Vagina (tissue), 2 donors: Measurements from ENCODE around the gene TNFSF13B. TPM values are rescaled to one million over a fixed set of nuclear protein-coding genes. Genes with fewer than 3 reads are reported as not detected.
"Not testable (repeated sequence)": the region's sequence is repeated elsewhere in the genome, so short reads cannot be mapped to it uniquely, and the experiment has no call there.

ENCODE experiments used
- DNase-seq, 2 donors: peaks; one replicate each; pipeline ENCODE4 v3.0.0-alpha.2; 2017; ENCODE audit errors: extremely low spot score in 2 of 2
- H3K27ac ChIP-seq: fragments of 200-600 bp; sonication (generic); one replicate; pipeline ENCODE4 v1.5.1; 2019
- H3K27me3 ChIP-seq: fragments of 200-600 bp; sonication (generic); one replicate; pipeline ENCODE4 v1.5.1; 2019
- H3K36me3 ChIP-seq, 2 donors: fragments of 200-600 bp; sonication (generic); one replicate each; pipeline ENCODE4 v1.5.1; 2017 to 2019
- H3K4me1 ChIP-seq: fragments of 200-600 bp; sonication (generic); one replicate; pipeline ENCODE4 v1.5.1; 2019
- H3K4me3 ChIP-seq, 2 donors: fragments of 200-600 bp; sonication (generic); 1 replicate in 1 of 2; 2 replicates in 1 of 2; pipeline ENCODE4 v1.5.1; 2016 to 2019
- H3K9me3 ChIP-seq: fragments of 200-600 bp; sonication (generic); one replicate; pipeline ENCODE4 v1.5.1; 2019
- CTCF ChIP-seq, 3 experiments: fragments of 450-650 bp in 2 of 3; fragments of 200-600 bp in 1 of 3; sonication (generic) in 1 of 3; IDR thresholded peaks; one replicate each; pipeline ENCODE4 v1.5.1; 2017 to 2019; ENCODE audit warnings: antibody characterized with exemption in 3 of 3, mild to moderate bottlenecking in 2 of 3, moderate library complexity in 2 of 3
- POLR2A ChIP-seq, 2 donors: fragments of 450-650 bp; IDR thresholded peaks; one replicate each; pipeline ENCODE4 v1.6.1; 2017; ENCODE audit warnings: antibody characterized with exemption in 2 of 2, mild to moderate bottlenecking in 2 of 2, moderate library complexity in 2 of 2
- POLR2AphosphoS5 ChIP-seq, 2 donors: sonication (generic); formaldehyde crosslinking; IDR thresholded peaks; one replicate each; pipeline ENCODE4 v1.9.0; 2017; ENCODE audit warnings: antibody characterized with exemption in 2 of 2, mild to moderate bottlenecking in 2 of 2, low read depth in 1 of 2; ENCODE audit not compliant: insufficient read depth in 1 of 2
- intact Hi-C: fragments of 100-400 bp; cut with DNase I; formaldehyde crosslinking; loops from one replicate; pipeline ENCODE4 v1.15.1; 2023
- total RNA-seq: library from RNA; depleted of rRNA; stranded (reverse); fragments of >200 nt; gene quantifications from one replicate; pipeline ENCODE4 v1.2.3, GENCODE V29; 2016

TNFSF13B gene
- total RNA-seq, 1 donor from 2014 or later = not detected

GRCh38 chr13:108297114-108297513, 27.6 kb downstream of the TNFSF13B start:
- Histone ChIP-seq H3K4me3 (no peak overlapping the region), H3K27me3 (no peaks in the 10 kb centered on the region), H3K27ac (no peak overlapping the region), H3K36me3 (no peaks in the 10 kb centered on the region), H3K9me3 (no peaks in the 10 kb centered on the region), H3K4me1 (no peaks in the 10 kb centered on the region)
- no peak for TF ChIP-seq CTCF (IDR thresholded peaks at IDR 0.05)
- intact Hi-C loops = no loop called here
- DNase-seq = no peak

- no peak for TF ChIP-seq POLR2A (IDR thresholded peaks at IDR 0.05)
- TF ChIP-seq CTCF (IDR thresholded peaks at IDR 0.05) = no peak
- intact Hi-C loops = no loop called here
These were observed 32.8 kb downstream of the TNFSF13B start for GRCh38 chr13:108302279-108302678.

GRCh38 chr13:108304170-108305016, 34.9 kb downstream of the TNFSF13B start:
- Histone ChIP-seq H3K27me3 (no peaks in the 10 kb centered on the region), H3K4me3 (no peak overlapping the region), H3K36me3 (no peaks in the 10 kb centered on the region), H3K27ac (no peak overlapping the region), H3K9me3 (no peaks in the 10 kb centered on the region), H3K4me1 (no peaks in the 10 kb centered on the region)
- TF ChIP-seq CTCF (IDR thresholded peaks at IDR 0.05) = no peak
- TF ChIP-seq POLR2AphosphoS5 (IDR thresholded peaks at IDR 0.05; ENCODE audit: insufficient read depth in 1 of 2, low read depth in 1 of 2) = no peak
- no peak for TF ChIP-seq POLR2A (IDR thresholded peaks at IDR 0.05)
- no peak for DNase-seq
- intact Hi-C loops = no loop called here

More at GRCh38 chr13:108302279-108302678, 32.8 kb downstream of the TNFSF13B start:
- H3K9me3 ChIP-seq = no peaks in the 10 kb centered on the region
- no peak overlapping the region for H3K4me3 ChIP-seq
- no peaks in the 10 kb centered on the region for H3K4me1 ChIP-seq
- no peaks in the 10 kb centered on the region for H3K27me3 ChIP-seq
- H3K27ac ChIP-seq = no peak overlapping the region
- no peaks in the 10 kb centered on the region for H3K36me3 ChIP-seq
- no peak for DNase-seq

GRCh38 chr13:108305655-108306054, 36.1 kb downstream of the TNFSF13B start:
- no peak for DNase-seq
- Histone ChIP-seq H3K4me1 (no peaks in the 10 kb centered on the region), H3K27ac (no peak overlapping the region), H3K4me3 (no peak overlapping the region), H3K27me3 (no peaks in the 10 kb centered on the region), H3K9me3 (no peaks in the 10 kb centered on the region), H3K36me3 (no peaks in the 10 kb centered on the region)
- no peak for TF ChIP-seq POLR2A (IDR thresholded peaks at IDR 0.05)
- no peak for TF ChIP-seq POLR2AphosphoS5 (IDR thresholded peaks at IDR 0.05; ENCODE audit: insufficient read depth in 1 of 2, low read depth in 1 of 2)
- TF ChIP-seq CTCF (IDR thresholded peaks at IDR 0.05) = no peak
- intact Hi-C loops = no loop called here

GRCh38 chr13:108306860-108307259, 37.3 kb downstream of the TNFSF13B start:
- Histone ChIP-seq H3K36me3 (no peaks in the 10 kb centered on the region), H3K4me3 (no peak overlapping the region)
- DNase-seq = no peak

GRCh38 chr13:108311596-108311995, 42.1 kb downstream of the TNFSF13B start:
- H3K27ac ChIP-seq, H3K9me3 ChIP-seq, H3K27me3 ChIP-seq, H3K36me3 ChIP-seq, DNase-seq, H3K4me3 ChIP-seq, intact Hi-C loops, H3K4me1 ChIP-seq: not testable (repeated sequence)

More at GRCh38 chr13:108306860-108307259, 37.3 kb downstream of the TNFSF13B start:
- TF ChIP-seq POLR2AphosphoS5 (IDR thresholded peaks at IDR 0.05; ENCODE audit: insufficient read depth in 1 of 2, low read depth in 1 of 2) (no peak), POLR2A (IDR thresholded peaks at IDR 0.05) (no peak)
- H3K4me1 ChIP-seq = no peaks in the 10 kb centered on the region
- H3K9me3 ChIP-seq = no peaks in the 10 kb centered on the region
- intact Hi-C loops = no loop called here
- no peaks in the 10 kb centered on the region for H3K27me3 ChIP-seq
- no peak overlapping the region for H3K27ac ChIP-seq
